Measurements from ENCODE around the gene CFAP161.

Gene CFAP161

GRCh38 chr15:81160312-81161159 is 26.5 kb downstream of the CFAP161 start:
- no peaks in the 10 kb centered on the region for H3K36me3 Mint-ChIP-seq (ENCODE audit: low read depth)
- H3K4me1 Mint-ChIP-seq: peaks cover 10% of the 10 kb centered on the region
- no peak for DNase-seq
- TF ChIP-seq CTCF (IDR thresholded peaks at IDR 0.05): no peak
- peaks cover 11% of the 10 kb centered on the region for H3K27me3 Mint-ChIP-seq (ENCODE audit: low read depth, poor library complexity)
- H3K27ac Mint-ChIP-seq: peak overlapping the region; percentile 46
- H3K4me3 Mint-ChIP-seq: no peak overlapping the region
- H3K9me3 Mint-ChIP-seq: no peaks in the 10 kb centered on the region

GRCh38 chr15:81161160-81161673 is 27.1 kb downstream of the CFAP161 start:
- no peak for DNase-seq
- no peaks in the 10 kb centered on the region for H3K36me3 Mint-ChIP-seq (ENCODE audit: low read depth)
- H3K27me3 Mint-ChIP-seq (ENCODE audit: low read depth, poor library complexity): peaks cover 11% of the 10 kb centered on the region
- H3K27ac Mint-ChIP-seq: no peak overlapping the region
- H3K4me3 Mint-ChIP-seq: no peak overlapping the region
- TF ChIP-seq CTCF (IDR thresholded peaks at IDR 0.05): no peak
- peaks cover 6% of the 10 kb centered on the region for H3K4me1 Mint-ChIP-seq
- H3K9me3 Mint-ChIP-seq: no peaks in the 10 kb centered on the region

- DNase-seq: no peak
- no peak for TF ChIP-seq CTCF (IDR thresholded peaks at IDR 0.05)
- H3K27me3 Mint-ChIP-seq (ENCODE audit: low read depth, poor library complexity): peaks cover 11% of the 10 kb centered on the region
- H3K4me1 Mint-ChIP-seq: peaks cover 6% of the 10 kb centered on the region
- no peaks in the 10 kb centered on the region for H3K9me3 Mint-ChIP-seq
- H3K4me3 Mint-ChIP-seq: no peak overlapping the region
- H3K36me3 Mint-ChIP-seq (ENCODE audit: low read depth): no peaks in the 10 kb centered on the region
- no peak overlapping the region for H3K27ac Mint-ChIP-seq
These were observed 27.8 kb downstream of the CFAP161 start for GRCh38 chr15:81161851-81162250.

GRCh38 chr15:81163961-81164800 is 30.1 kb downstream of the CFAP161 start:
- H3K27me3 Mint-ChIP-seq (ENCODE audit: low read depth, poor library complexity): peaks cover 9% of the 10 kb centered on the region
- no peaks in the 10 kb centered on the region for H3K36me3 Mint-ChIP-seq (ENCODE audit: low read depth)
- no peak overlapping the region for H3K27ac Mint-ChIP-seq
- H3K4me1 Mint-ChIP-seq: peaks cover 6% of the 10 kb centered on the region
- no peak for TF ChIP-seq CTCF (IDR thresholded peaks at IDR 0.05)
- no peak overlapping the region for H3K4me3 Mint-ChIP-seq
- H3K9me3 Mint-ChIP-seq: no peaks in the 10 kb centered on the region
- no peak for DNase-seq

- Mint-ChIP-seq H3K27ac (no peak overlapping the region), H3K4me3 (no peak overlapping the region), H3K27me3 (ENCODE audit: low read depth, poor library complexity) (peaks cover 12% of the 10 kb centered on the region), H3K36me3 (ENCODE audit: low read depth) (no peaks in the 10 kb centered on the region), H3K4me1 (peaks cover 6% of the 10 kb centered on the region), H3K9me3 (no peaks in the 10 kb centered on the region)
- no peak for TF ChIP-seq CTCF (IDR thresholded peaks at IDR 0.05)
- no peak for DNase-seq
These were observed 31.5 kb downstream of the CFAP161 start for GRCh38 chr15:81165535-81165934.
